ENCODE measurements around the gene LACTB.

GRCh38 chr15:63186065-63186464, 64.4 kb downstream of the LACTB start:
- TF ChIP-seq TAF1 (IDR thresholded peaks at IDR 0.05; ENCODE audit: borderline replicate concordance, insufficient read depth, low read length) (no peak), SIN3A (IDR thresholded peaks at IDR 0.05; ENCODE audit: borderline replicate concordance, insufficient read depth, low read length) (no peak), POLR2AphosphoS5 (IDR thresholded peaks at IDR 0.05; ENCODE audit: low read depth, low read length) (no peak), FOXP2 (optimal IDR thresholded peaks at IDR 0.05; ENCODE audit: borderline replicate concordance, extremely low read depth, extremely low read length, insufficient read depth) (no peak)
- TF ChIP-seq, protein P1, sequence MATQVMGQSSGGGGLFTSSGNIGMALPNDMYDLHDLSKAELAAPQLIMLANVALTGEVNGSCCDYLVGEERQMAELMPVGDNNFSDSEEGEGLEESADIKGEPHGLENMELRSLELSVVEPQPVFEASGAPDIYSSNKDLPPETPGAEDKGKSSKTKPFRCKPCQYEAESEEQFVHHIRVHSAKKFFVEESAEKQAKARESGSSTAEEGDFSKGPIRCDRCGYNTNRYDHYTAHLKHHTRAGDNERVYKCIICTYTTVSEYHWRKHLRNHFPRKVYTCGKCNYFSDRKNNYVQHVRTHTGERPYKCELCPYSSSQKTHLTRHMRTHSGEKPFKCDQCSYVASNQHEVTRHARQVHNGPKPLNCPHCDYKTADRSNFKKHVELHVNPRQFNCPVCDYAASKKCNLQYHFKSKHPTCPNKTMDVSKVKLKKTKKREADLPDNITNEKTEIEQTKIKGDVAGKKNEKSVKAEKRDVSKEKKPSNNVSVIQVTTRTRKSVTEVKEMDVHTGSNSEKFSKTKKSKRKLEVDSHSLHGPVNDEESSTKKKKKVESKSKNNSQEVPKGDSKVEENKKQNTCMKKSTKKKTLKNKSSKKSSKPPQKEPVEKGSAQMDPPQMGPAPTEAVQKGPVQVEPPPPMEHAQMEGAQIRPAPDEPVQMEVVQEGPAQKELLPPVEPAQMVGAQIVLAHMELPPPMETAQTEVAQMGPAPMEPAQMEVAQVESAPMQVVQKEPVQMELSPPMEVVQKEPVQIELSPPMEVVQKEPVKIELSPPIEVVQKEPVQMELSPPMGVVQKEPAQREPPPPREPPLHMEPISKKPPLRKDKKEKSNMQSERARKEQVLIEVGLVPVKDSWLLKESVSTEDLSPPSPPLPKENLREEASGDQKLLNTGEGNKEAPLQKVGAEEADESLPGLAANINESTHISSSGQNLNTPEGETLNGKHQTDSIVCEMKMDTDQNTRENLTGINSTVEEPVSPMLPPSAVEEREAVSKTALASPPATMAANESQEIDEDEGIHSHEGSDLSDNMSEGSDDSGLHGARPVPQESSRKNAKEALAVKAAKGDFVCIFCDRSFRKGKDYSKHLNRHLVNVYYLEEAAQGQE (IDR thresholded peaks at IDR 0.05; ENCODE audit: insufficient read depth in 1 of 2, low read depth in 2 of 2, low read length in 2 of 2): no peak
